Neuronal stem cell (in vitro differentiated cells): ENCODE results near the gene FLAD1.

Source experiments
- DNase-seq: peaks from one replicate; pipeline ENCODE4 v3.0.0-alpha.2; 2013; ENCODE audit warnings: low spot score
- H2AFZ ChIP-seq: one replicate; pipeline ENCODE4 v1.6.1; 2013; ENCODE audit warnings: mild to moderate bottlenecking, low read length, inconsistent platforms
- H2AK5ac ChIP-seq: 2 replicates; pipeline ENCODE4 v1.6.1; 2013; ENCODE audit warnings: low read depth, mild to moderate bottlenecking, inconsistent platforms, low read length, moderate library complexity, mixed read lengths
- H2BK120ac ChIP-seq: 2 replicates; pipeline ENCODE4 v1.6.1; 2013; ENCODE audit warnings: low read depth, mild to moderate bottlenecking, inconsistent platforms, low read length, moderate library complexity, mixed read lengths
- H2BK12ac ChIP-seq: one replicate; pipeline ENCODE4 v1.6.1; 2013; ENCODE audit warnings: low read length, inconsistent platforms
- H2BK15ac ChIP-seq: 2 replicates; pipeline ENCODE4 v1.6.1; 2013; ENCODE audit warnings: mild to moderate bottlenecking, low read length, inconsistent platforms, mixed read lengths
- H2BK5ac ChIP-seq: one replicate; pipeline ENCODE4 v1.6.1; 2013; ENCODE audit warnings: inconsistent platforms, mild to moderate bottlenecking, low read length, moderate library complexity
- H3K14ac ChIP-seq: one replicate; pipeline ENCODE4 v1.6.1; 2013; ENCODE audit warnings: low read length, inconsistent platforms
- H3K18ac ChIP-seq: 2 replicates; pipeline ENCODE4 v1.6.1; 2013; ENCODE audit warnings: low read length, inconsistent platforms
- H3K23ac ChIP-seq: 2 replicates; pipeline ENCODE4 v1.6.1; 2013; ENCODE audit warnings: low read depth, mild to moderate bottlenecking, mixed read lengths, low read length, inconsistent platforms; ENCODE audit not compliant: poor library complexity
- H3K27ac ChIP-seq: replicated peaks from 3 replicates; pipeline ENCODE4 v1.5.1; 2013; ENCODE audit warnings: low read length, inconsistent platforms
- H3K27me3 ChIP-seq, 3 experiments: 2 replicates each; pipeline ENCODE4 v1.6.1; 2013; ENCODE audit warnings: low read length in 3 of 3, mild to moderate bottlenecking in 2 of 3, inconsistent platforms in 1 of 3, low read depth in 1 of 3, mixed read lengths in 1 of 3, moderate library complexity in 1 of 3; ENCODE audit not compliant: control insufficient read depth in 3 of 3, insufficient read depth in 3 of 3
- H3K36me3 ChIP-seq, 2 donors: replicated peaks in 1 of 2; 2 replicates each; pipeline ENCODE4 v1.6.1; 2013; ENCODE audit warnings: low read length in 2 of 2; ENCODE audit not compliant: control insufficient read depth in 2 of 2, insufficient read depth in 2 of 2
- H3K4ac ChIP-seq: 2 replicates; pipeline ENCODE4 v1.6.1; 2013; ENCODE audit warnings: inconsistent platforms, mild to moderate bottlenecking, low read length, moderate library complexity
- H3K4me1 ChIP-seq, 2 donors: 1 replicate in 1 of 2; 2 replicates in 1 of 2; pipeline ENCODE4 v1.6.1; 2013; ENCODE audit warnings: low read length in 2 of 2, low read depth in 1 of 2; ENCODE audit not compliant: control insufficient read depth in 2 of 2, insufficient read depth in 1 of 2
- H3K4me2 ChIP-seq: one replicate; pipeline ENCODE4 v1.6.1; 2013; ENCODE audit warnings: mild to moderate bottlenecking, low read length, inconsistent platforms; ENCODE audit not compliant: insufficient read depth, poor library complexity, severe bottlenecking
- H3K4me3 ChIP-seq, 2 donors: 2 replicates each; pipeline ENCODE4 v1.5.1; 2013; ENCODE audit warnings: low read length in 2 of 2, mild to moderate bottlenecking in 2 of 2, inconsistent platforms in 1 of 2, moderate library complexity in 1 of 2
- H3K79me1 ChIP-seq: one replicate; pipeline ENCODE4 v1.6.1; 2013; ENCODE audit warnings: low read depth, mild to moderate bottlenecking, inconsistent platforms, low read length, moderate library complexity
- H3K9ac ChIP-seq: one replicate; pipeline ENCODE4 v1.6.1; 2013; ENCODE audit warnings: mild to moderate bottlenecking, low read depth, low read length, inconsistent platforms; ENCODE audit not compliant: poor library complexity
- H3K9me3 ChIP-seq, 2 donors: replicated peaks in 1 of 2; 2 replicates each; pipeline versions ENCODE3 to v1.6.1; 2013; ENCODE audit warnings: low read length in 2 of 2, mild to moderate bottlenecking in 2 of 2, inconsistent platforms in 1 of 2, low read depth in 1 of 2, mixed read lengths in 1 of 2, moderate library complexity in 1 of 2; ENCODE audit not compliant: control insufficient read depth in 2 of 2, insufficient read depth in 1 of 2
- H4K8ac ChIP-seq: one replicate; pipeline ENCODE4 v1.6.1; 2013; ENCODE audit warnings: low read depth, mild to moderate bottlenecking, inconsistent platforms, low read length, moderate library complexity
- H4K91ac ChIP-seq: one replicate; pipeline ENCODE4 v1.6.1; 2013; ENCODE audit warnings: low read length, low read depth, mild to moderate bottlenecking, inconsistent platforms; ENCODE audit not compliant: poor library complexity
- WGBS, 2 donors: extraction: QIAGEN DNeasy Blood & Tissue Kit; methylation state at CpG; one replicate each; pipeline ENCODE4 v1.1.7; 2013; ENCODE audit warnings: missing lambda C conversion rate in 2 of 2, mixed read lengths in 1 of 2; ENCODE audit not compliant: insufficient read length in 2 of 2, insufficient replicate concordance in 1 of 2; ENCODE audit errors: extremely low coverage in 2 of 2; 5-methylcytosine and 5-hydroxymethylcytosine counted together

FLAD1 gene

GRCh38 chr1:155022136-155022926 is 39.2 kb downstream of the FLAD1 start:
- Histone ChIP-seq H3K9me3 (no peaks in the 10 kb centered on the region), H3K4ac (no peak overlapping the region), H2BK120ac (no peak overlapping the region), H4K8ac (no peak overlapping the region), H3K36me3 (no peaks in the 10 kb centered on the region), H3K14ac (no peak overlapping the region), H2BK12ac (no peak overlapping the region), H3K27ac (no peak overlapping the region), H2AK5ac (peak overlapping the region; percentile 54), H3K23ac (no peak overlapping the region), H2AFZ (no peak overlapping the region), H3K4me1 (peaks cover 17 to 21% of the 10 kb centered on the region in 2 donors), H3K4me2 (no peak overlapping the region), H4K91ac (no peak overlapping the region), H2BK5ac (no peak overlapping the region), H3K4me3 (no peak overlapping the region), H3K27me3 (no peaks in the 10 kb centered on the region), H3K79me1 (no peaks in the 10 kb centered on the region), H3K9ac (no peak overlapping the region), H2BK15ac (no peak overlapping the region), H3K18ac (no peak overlapping the region)
- no peak for DNase-seq
- no CpG with 5 or more reads among the region's 8 CpGs for WGBS, 2 donors

GRCh38 chr1:155022927-155023236 is 39.7 kb downstream of the FLAD1 start:
- DNase-seq: no peak
- Histone ChIP-seq H3K4me1 (peaks cover 17 to 18% of the 10 kb centered on the region in 2 donors), H3K18ac (no peak overlapping the region), H2BK5ac (no peak overlapping the region), H2AFZ (no peak overlapping the region), H4K91ac (no peak overlapping the region), H2BK15ac (no peak overlapping the region), H4K8ac (no peak overlapping the region), H3K4ac (no peak overlapping the region), H3K23ac (no peak overlapping the region), H3K27ac (no peak overlapping the region), H3K36me3 (no peaks in the 10 kb centered on the region), H3K27me3 (no peaks in the 10 kb centered on the region), H3K4me3 (no peak overlapping the region), H3K9ac (no peak overlapping the region), H2AK5ac (peak overlapping the region; percentile 54), H2BK120ac (no peak overlapping the region), H3K14ac (no peak overlapping the region), H3K9me3 (no peaks in the 10 kb centered on the region), H3K4me2 (no peak overlapping the region), H2BK12ac (no peak overlapping the region), H3K79me1 (no peaks in the 10 kb centered on the region)
- WGBS, 2 donors: no CpG with 5 or more reads among the region's 4 CpGs

- Histone ChIP-seq H3K9me3 (no peaks in the 10 kb centered on the region), H3K14ac (peak overlapping the region; percentile 25), H3K4ac (no peak overlapping the region), H2BK5ac (no peak overlapping the region), H3K4me3 (no peak overlapping the region), H2AFZ (no peak overlapping the region), H3K27ac (no peak overlapping the region), H3K36me3 (no peaks in the 10 kb centered on the region), H3K4me2 (no peak overlapping the region), H4K8ac (no peak overlapping the region), H3K23ac (no peak overlapping the region), H3K9ac (no peak overlapping the region), H3K18ac (no peak overlapping the region), H2BK12ac (no peak overlapping the region), H3K27me3 (no peaks in the 10 kb centered on the region), H3K4me1 (peaks cover 13 to 14% of the 10 kb centered on the region in 2 donors), H2AK5ac (no peak overlapping the region), H4K91ac (no peak overlapping the region), H2BK120ac (no peak overlapping the region), H2BK15ac (no peak overlapping the region), H3K79me1 (no peaks in the 10 kb centered on the region)
- no peak for DNase-seq
- WGBS, 2 donors: no CpG with 5 or more reads among the region's 5 CpGs
Observed at GRCh38 chr1:155023627-155024026, 40.5 kb downstream of the FLAD1 start.

- H3K4me3 ChIP-seq: no peak overlapping the region
- H2BK120ac ChIP-seq: no peak overlapping the region
- H3K18ac ChIP-seq: no peak overlapping the region
- no peak overlapping the region for H4K8ac ChIP-seq
- no peaks in the 10 kb centered on the region for H3K9me3 ChIP-seq
- no peak overlapping the region for H2BK15ac ChIP-seq
- no peaks in the 10 kb centered on the region for H3K27me3 ChIP-seq
- H2BK5ac ChIP-seq: no peak overlapping the region
- no peak overlapping the region for H3K27ac ChIP-seq
- no peak for DNase-seq
- WGBS, 2 donors: no CpG with 5 or more reads among the region's 9 CpGs
- H3K9ac ChIP-seq: no peak overlapping the region
- H3K4ac ChIP-seq: no peak overlapping the region
- H3K79me1 ChIP-seq: no peaks in the 10 kb centered on the region
- no peak overlapping the region for H3K14ac ChIP-seq
- no peak overlapping the region for H3K4me2 ChIP-seq
- H2AFZ ChIP-seq: no peak overlapping the region
- no peak overlapping the region for H2AK5ac ChIP-seq
- no peak overlapping the region for H4K91ac ChIP-seq
- H2BK12ac ChIP-seq: no peak overlapping the region
- H3K4me1 ChIP-seq: peaks cover 6 to 7% of the 10 kb centered on the region in 2 donors
- no peaks in the 10 kb centered on the region for H3K36me3 ChIP-seq
- no peak overlapping the region for H3K23ac ChIP-seq
Observed at GRCh38 chr1:155024315-155024714, 41.2 kb downstream of the FLAD1 start.
